BJ (cell line): ENCODE results near the gene ASIC3. TPM values are rescaled to one million over a fixed set of nuclear protein-coding genes. Genes with fewer than 3 reads are reported as not detected.

ENCODE experiments used
- CTCF ChIA-PET: fragments of 350-600 bp; formaldehyde crosslinking; extraction: SDS; loops from one replicate; lab custom pipeline; 2021; ENCODE audit warnings: antibody characterized with exemption, inconsistent platforms; lab: Yijun Ruan, JAX
- POLR2A ChIA-PET: fragments of 300-600 bp; sonication (Branson Sonifier 250); formaldehyde crosslinking; extraction: SDS; loops from one replicate; lab custom pipeline; 2021; ENCODE audit warnings: antibody characterized with exemption; lab: Charles Lee
- DNase-seq: peaks from one replicate; pipeline ENCODE4 v3.0.0-alpha.2; 2011; ENCODE audit warnings: low read depth
- H3K27me3 ChIP-seq: 2 replicates; pipeline ENCODE4 v1.6.0; 2011; ENCODE audit warnings: low read length; ENCODE audit not compliant: control insufficient read depth, insufficient read depth
- H3K36me3 ChIP-seq: 2 replicates; pipeline ENCODE4 v1.5.1; 2011; ENCODE audit warnings: low read length; ENCODE audit not compliant: control insufficient read depth, insufficient read depth
- H3K4me3 ChIP-seq: 2 replicates; pipeline ENCODE4 v1.5.1; 2011; ENCODE audit warnings: low read depth, mild to moderate bottlenecking, control low read depth, low read length
- CTCF ChIP-seq: IDR thresholded peaks from 2 replicates; pipeline ENCODE4 v1.5.1; 2011; ENCODE audit warnings: low read depth, mild to moderate bottlenecking, control low read depth, inconsistent platforms, low read length, moderate library complexity; ENCODE audit not compliant: insufficient read depth
- polyA plus RNA-seq: library from polyadenylated mRNA; depleted of rRNA; stranded (reverse); fragments of >200 nt; gene quantifications from 2 replicates; pipeline ENCODE4 v1.2.3, GENCODE V29; 2011

The ASIC3 gene
- polyA plus RNA-seq, 1 experiment, result 0.45 TPM

DNA sequence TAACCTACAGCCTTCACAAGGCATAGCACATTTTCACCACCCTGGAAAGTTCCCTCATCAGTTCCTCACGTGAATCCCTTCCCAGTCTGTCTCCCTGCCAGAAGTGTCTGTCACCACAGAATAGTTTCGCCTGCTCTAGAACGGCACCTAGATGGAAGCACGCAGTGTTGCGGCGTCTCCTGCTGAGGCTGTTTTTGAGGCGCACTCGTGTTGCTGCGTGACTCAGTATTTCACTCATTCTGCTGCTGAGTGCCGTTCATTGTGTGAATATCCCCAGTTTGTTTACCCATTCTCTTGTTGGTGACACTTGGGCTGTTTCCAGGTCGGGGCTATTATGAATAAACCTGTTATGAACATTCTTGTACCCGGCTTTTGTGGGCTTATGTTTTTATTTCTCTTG, 44.8 kb upstream of the ASIC3 start:
- H3K27me3 ChIP-seq, result peaks cover 2% of the 10 kb centered on the region
- TF ChIP-seq CTCF, result no peak
- no peak for DNase-seq
- ChIA-PET CTCF (interaction anchor here (1.6 kb wide), 1 partner anchor 18 kb away, joined by 4 read pairs; no protein-coding TSS in a partner anchor), POLR2A (no interaction called here)
- H3K4me3 ChIP-seq, result no peak overlapping the region
- H3K36me3 ChIP-seq, result no peaks in the 10 kb centered on the region

- peaks cover 2% of the 10 kb centered on the region; the same call in 1 of the 2 replicates for H3K27me3 ChIP-seq
- ChIA-PET CTCF (interaction anchor here (1.0 to 1.4 kb wide), 2 partner anchors 8 to 20 kb away, joined by 4 read pairs; no protein-coding TSS in a partner anchor), POLR2A (no interaction called here)
- TF ChIP-seq CTCF, result no peak
- no peaks in the 10 kb centered on the region for H3K36me3 ChIP-seq
- H3K4me3 ChIP-seq, result no peak overlapping the region
- DNase-seq, result no peak
These were observed 42.8 kb upstream of the ASIC3 start for GRCh38 chr7:151005566-151005965.

- no peak for TF ChIP-seq CTCF
- no peak overlapping the region for H3K4me3 ChIP-seq
- ChIA-PET POLR2A (no interaction called here), CTCF (interaction anchor here (1.4 to 7.0 kb wide), 4 partner anchors 12 to 21 kb away, joined by 4 to 58 read pairs (median 6); no protein-coding TSS in a partner anchor)
- peaks cover 2% of the 10 kb centered on the region; the same call in 1 of the 2 replicates for H3K27me3 ChIP-seq
- H3K36me3 ChIP-seq, result no peaks in the 10 kb centered on the region
- no peak for DNase-seq
These were observed 41.6 kb upstream of the ASIC3 start for GRCh38 chr7:151006590-151007300.

- Histone ChIP-seq H3K36me3 (no peaks in the 10 kb centered on the region), H3K27me3 (peaks cover 2% of the 10 kb centered on the region), H3K4me3 (no peak overlapping the region)
- ChIA-PET CTCF (interaction anchor here (1.0 to 7.0 kb wide), 6 partner anchors 12 to 102 kb away, joined by 3 to 91 read pairs (median 7); no protein-coding TSS in a partner anchor), POLR2A (no interaction called here)
- no peak for TF ChIP-seq CTCF
- DNase-seq, result no peak
These were observed 40.8 kb upstream of the ASIC3 start for GRCh38 chr7:151007469-151007898.

- ChIA-PET CTCF (interaction anchor here (1.0 to 7.0 kb wide), 7 partner anchors 12 to 102 kb away, joined by 3 to 91 read pairs (median 7); partner anchors contain the start of gene ATG9B), POLR2A (no interaction called here)
- DNase-seq, result no peak
- H3K27me3 ChIP-seq, result peaks cover 2% of the 10 kb centered on the region
- H3K4me3 ChIP-seq, result no peak overlapping the region
- no peaks in the 10 kb centered on the region for H3K36me3 ChIP-seq
- no peak for TF ChIP-seq CTCF
These were observed 40.2 kb upstream of the ASIC3 start for GRCh38 chr7:151008143-151008510.
